Stimulated activated CD8-positive, alpha-beta memory T cell treated with anti-CD3 and anti-CD28 coated beads, Interleukin-4, amount 100 ng/mL, for 1 hour (primary cell): Measurements from ENCODE around the gene IPCEF1.

Experiments
- DNase-seq, 2 donors: peaks; one replicate each; pipeline ENCODE4 v3.0.0-alpha.2; 2020; ENCODE audit warnings: low read depth in 2 of 2, low spot score in 1 of 2

The IPCEF1 gene

DNA sequence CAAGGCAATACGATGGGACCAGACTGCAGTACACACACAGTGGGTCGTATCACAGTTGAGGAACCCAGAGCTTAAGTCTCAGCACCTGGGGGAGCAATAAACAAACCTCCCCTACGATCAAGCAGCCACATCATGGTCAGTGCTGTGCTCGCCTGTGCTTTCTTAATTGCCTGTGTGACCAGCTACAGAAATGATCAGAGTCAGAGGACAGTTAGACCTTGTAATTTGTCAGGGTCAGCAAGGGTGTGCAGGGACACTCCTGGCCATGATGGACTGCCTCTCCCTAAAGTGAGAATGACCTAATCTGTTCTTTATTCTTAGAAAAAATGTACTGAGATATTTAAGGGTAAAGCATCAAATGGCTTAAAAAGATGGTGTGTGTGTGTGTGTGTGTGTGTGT lies 239.1 kb downstream of the IPCEF1 start:
- no peak for DNase-seq

DNA sequence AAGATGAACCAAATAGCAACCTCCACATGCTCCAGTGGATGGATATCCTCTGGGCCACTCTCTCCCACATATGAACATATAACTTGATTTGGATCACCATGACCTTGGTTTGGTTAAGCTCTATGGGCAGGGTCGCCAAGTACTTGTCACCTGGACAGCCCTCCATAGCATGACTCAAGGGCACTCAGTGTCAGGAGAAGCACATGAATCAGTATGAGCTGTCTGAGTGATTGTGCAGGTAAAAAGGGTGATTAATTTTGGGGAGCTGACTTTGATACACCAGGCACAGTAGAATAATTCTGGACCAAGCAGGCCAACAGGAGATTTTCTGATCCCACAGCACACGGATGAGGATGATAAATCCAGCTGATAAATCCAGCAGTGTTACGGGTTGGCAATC lies 243.2 kb downstream of the IPCEF1 start:
- no peak for DNase-seq

DNA sequence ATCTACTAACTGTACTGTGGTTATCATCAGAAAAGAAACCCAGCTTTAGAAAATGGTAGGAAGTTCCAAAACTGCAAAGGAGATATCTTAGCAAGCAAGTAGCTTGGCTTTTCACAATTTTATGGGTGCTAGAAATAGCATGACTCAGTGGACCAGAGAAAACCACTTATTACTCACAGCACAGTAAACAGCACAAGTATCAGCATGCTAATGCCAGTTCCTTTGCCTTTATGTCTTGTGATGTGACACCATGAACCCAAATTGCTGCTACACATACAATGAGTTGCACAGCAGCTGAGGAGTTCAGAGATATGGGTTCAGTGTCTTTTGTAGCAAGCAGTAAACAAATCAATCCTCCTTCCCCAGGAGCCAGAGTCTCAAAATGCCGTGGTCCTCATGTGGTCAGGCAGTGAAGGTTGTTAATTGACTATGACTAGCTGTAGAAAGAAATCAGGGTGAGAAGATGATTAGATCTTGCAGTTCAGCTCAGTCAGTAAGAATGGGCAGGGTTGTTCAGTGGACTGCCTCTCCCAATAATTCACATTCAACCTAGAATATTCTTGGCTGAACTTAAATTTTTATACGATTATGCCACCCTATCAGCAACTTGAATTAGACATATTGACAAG lies 244.3 kb downstream of the IPCEF1 start:
- no peak for DNase-seq

DNA sequence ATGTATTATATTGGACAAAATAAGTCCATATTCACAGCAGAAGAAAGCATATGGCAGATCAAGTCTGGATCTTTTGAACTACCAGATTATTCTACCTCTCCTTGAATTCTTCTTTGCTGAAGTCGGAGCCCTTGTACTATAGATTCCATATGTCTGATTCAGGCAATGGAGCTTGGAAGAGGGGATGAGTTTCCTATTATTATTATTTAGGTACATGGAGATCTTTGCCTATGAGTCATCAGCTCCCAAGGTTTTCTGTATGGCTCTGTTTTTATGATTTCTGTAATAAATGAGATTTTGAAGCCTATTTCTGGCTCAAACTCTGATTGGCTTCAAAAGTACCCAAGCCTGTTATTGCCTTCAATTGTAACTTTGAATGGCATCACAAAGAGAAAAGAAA lies 245.6 kb downstream of the IPCEF1 start:
- no peak for DNase-seq

DNA sequence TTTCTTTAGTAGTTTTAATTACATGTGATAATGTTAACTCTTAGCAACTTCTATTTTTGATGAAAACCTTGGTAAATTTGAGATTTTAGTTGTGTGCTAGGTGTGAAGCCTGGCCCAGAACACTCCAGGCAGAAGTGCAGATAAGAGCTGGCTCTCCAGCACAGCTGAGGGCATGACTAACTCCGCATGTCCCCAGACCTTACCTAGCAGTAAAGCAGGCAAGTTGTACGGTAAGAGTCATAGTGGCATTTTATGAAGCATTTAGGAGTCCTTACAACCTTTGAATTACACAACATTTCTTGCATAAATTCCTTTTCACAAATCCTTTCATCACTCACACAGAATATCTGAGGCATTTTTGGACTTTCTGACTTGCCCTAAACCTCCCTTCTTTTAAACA lies 250.4 kb downstream of the IPCEF1 start:
- no peak for DNase-seq
